Liver (tissue), 9 donors: ENCODE measurements around the gene ZNF346. TPM values are rescaled to one million over a fixed set of nuclear protein-coding genes. Genes with fewer than 3 reads are reported as not detected.

ENCODE experiments used
- DNase-seq: peaks from one replicate; pipeline ENCODE4 v3.0.0-alpha.2; 2017; ENCODE audit warnings: low spot score
- H3K27ac ChIP-seq, 2 donors: one replicate each; pipeline ENCODE4 v1.7.0; 2013; ENCODE audit warnings: inconsistent platforms in 2 of 2, low read length in 2 of 2, control low read depth in 1 of 2, low read depth in 1 of 2, mild to moderate bottlenecking in 1 of 2
- H3K27me3 ChIP-seq, 4 donors: one replicate each; pipeline versions ENCODE4 v1.6.1 to v1.7.0; 2013; ENCODE audit warnings: low read length in 3 of 4, inconsistent platforms in 1 of 4, mild to moderate bottlenecking in 1 of 4, moderate library complexity in 1 of 4; ENCODE audit not compliant: control insufficient read depth in 4 of 4, insufficient read depth in 4 of 4
- H3K36me3 ChIP-seq, 4 donors: one replicate each; pipeline versions ENCODE4 v1.6.1 to v1.7.0; 2013; ENCODE audit warnings: low read length in 3 of 4, mild to moderate bottlenecking in 3 of 4, low read depth in 1 of 4, moderate library complexity in 1 of 4; ENCODE audit not compliant: control insufficient read depth in 4 of 4, insufficient read depth in 3 of 4
- H3K4me1 ChIP-seq, 4 donors: one replicate each; pipeline versions ENCODE4 v1.6.1 to v1.7.0; 2013; ENCODE audit warnings: low read length in 3 of 4, mild to moderate bottlenecking in 3 of 4, moderate library complexity in 1 of 4; ENCODE audit not compliant: control insufficient read depth in 4 of 4, insufficient read depth in 4 of 4
- H3K4me3 ChIP-seq, 3 donors: one replicate each; pipeline versions ENCODE4 v1.6.1 to v1.7.0; 2013; ENCODE audit warnings: low read length in 3 of 3, control low read depth in 1 of 3, low read depth in 1 of 3, mild to moderate bottlenecking in 1 of 3
- H3K9ac ChIP-seq, 2 donors: one replicate each; pipeline ENCODE4 v1.7.0; 2013; ENCODE audit warnings: low read length in 2 of 2, mild to moderate bottlenecking in 2 of 2, moderate library complexity in 2 of 2, control low read depth in 1 of 2, low read depth in 1 of 2
- H3K9me3 ChIP-seq, 4 donors: one replicate each; pipeline versions ENCODE4 v1.6.1 to v1.7.0; 2013; ENCODE audit warnings: low read length in 3 of 4; ENCODE audit not compliant: control insufficient read depth in 4 of 4
- EGR1 ChIP-seq, 2 donors: IDR thresholded peaks; 2 replicates each; pipeline ENCODE4 v1.6.1; 2016 to 2018; ENCODE audit warnings: antibody characterized with exemption in 2 of 2, low read depth in 2 of 2
- FOXA1 ChIP-seq: IDR thresholded peaks from 2 replicates; pipeline ENCODE4 v1.6.1; 2016; ENCODE audit warnings: antibody characterized with exemption
- GABPA ChIP-seq, 2 donors: IDR thresholded peaks in 1 of 2; conservative IDR thresholded peaks in 1 of 2; 2 replicates each; pipeline ENCODE4 v1.6.1; 2016; ENCODE audit warnings: antibody characterized with exemption in 2 of 2, mild to moderate bottlenecking in 1 of 2, moderate library complexity in 1 of 2
- HNF4A ChIP-seq, 2 donors: conservative IDR thresholded peaks; 2 replicates each; pipeline ENCODE4 v1.6.1; 2016; ENCODE audit warnings: antibody characterized with exemption in 2 of 2, mild to moderate bottlenecking in 2 of 2
- JUND ChIP-seq, 2 donors: IDR thresholded peaks; 2 replicates each; pipeline ENCODE4 v1.6.1; 2016; ENCODE audit warnings: antibody characterized with exemption in 2 of 2
- NR2F2 ChIP-seq: IDR thresholded peaks from 2 replicates; pipeline ENCODE4 v1.6.1; 2016; ENCODE audit warnings: antibody characterized with exemption
- RAD21 ChIP-seq, 2 donors: IDR thresholded peaks; 2 replicates each; pipeline ENCODE4 v1.6.1; 2016; ENCODE audit warnings: antibody characterized with exemption in 2 of 2, mild to moderate bottlenecking in 2 of 2
- RXRA ChIP-seq, 2 donors: IDR thresholded peaks; 2 replicates each; pipeline ENCODE4 v1.6.1; 2017 to 2018; ENCODE audit warnings: antibody characterized with exemption in 2 of 2, mild to moderate bottlenecking in 1 of 2
- SP1 ChIP-seq: IDR thresholded peaks from 2 replicates; pipeline ENCODE4 v1.6.1; 2018; ENCODE audit warnings: antibody characterized with exemption, mild to moderate bottlenecking
- YY1 ChIP-seq: IDR thresholded peaks from 2 replicates; pipeline ENCODE4 v1.6.1; 2016; ENCODE audit warnings: antibody characterized with exemption, mild to moderate bottlenecking
- WGBS: extraction: QIAGEN DNeasy Blood & Tissue Kit; methylation state at CpG from one replicate; pipeline ENCODE4 v1.1.7; 2013; 5-methylcytosine and 5-hydroxymethylcytosine counted together
- polyA plus RNA-seq, 2 donors: library from polyadenylated mRNA; stranded (reverse) in 1 of 2; unstranded in 1 of 2; fragments of 200-250 nt in 1 of 2; fragments of >200 nt in 1 of 2; fragmentation: Nextera tagmentation in 1 of 2; extraction: Ambion mirVana in 1 of 2; gene quantifications; one replicate each; pipeline versions ENCODE4 v1.2.1 to v1.2.3, GENCODE V29; 2013 to 2015
- total RNA-seq, 2 donors: library from RNA; depleted of rRNA; stranded (reverse); fragments of >200 nt; gene quantifications; one replicate each; pipeline ENCODE4 v1.2.3, GENCODE V29; 2014
- TF ChIP-seq, protein P1 (sequence below): IDR thresholded peaks from 2 replicates; pipeline ENCODE4 v1.6.1; 2016; ENCODE audit warnings: antibody characterized with exemption, mild to moderate bottlenecking
- TF ChIP-seq, protein P2 (sequence below): IDR thresholded peaks from 2 replicates; pipeline ENCODE4 v1.6.1; 2016; ENCODE audit warnings: antibody characterized with exemption
- donor health status: healthy.
- donor health status: healthy.
- donor health status: healthy.
- donor health status: healthy.
- donor health status: healthy.

Gene ZNF346
- total and polyA plus RNA-seq, 4 donors = 3.7 to 11.0 (median 6.4) TPM

DNA sequence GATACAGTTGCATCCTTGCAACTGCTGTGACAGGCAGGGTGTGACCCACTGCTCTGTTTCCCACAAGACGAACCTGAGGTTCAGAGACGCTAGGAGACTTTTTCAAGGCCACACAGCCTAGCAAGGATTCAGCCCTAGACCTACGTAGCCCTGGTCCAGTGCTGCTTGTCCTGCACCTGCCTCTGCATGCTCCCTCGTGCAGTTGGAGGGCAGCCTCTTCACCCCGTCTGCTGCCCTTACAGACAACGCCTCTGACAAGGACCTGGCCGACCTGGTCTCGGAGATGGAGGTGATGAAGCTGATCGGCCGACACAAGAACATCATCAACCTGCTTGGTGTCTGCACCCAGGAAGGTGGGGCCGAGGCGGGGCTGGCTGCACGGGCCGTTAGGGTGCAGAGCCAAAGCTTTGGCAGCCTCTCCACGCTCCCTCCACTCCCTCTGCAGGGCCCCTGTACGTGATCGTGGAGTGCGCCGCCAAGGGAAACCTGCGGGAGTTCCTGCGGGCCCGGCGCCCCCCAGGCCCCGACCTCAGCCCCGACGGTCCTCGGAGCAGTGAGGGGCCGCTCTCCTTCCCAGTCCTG is 72.7 kb downstream of the ZNF346 start:
- WGBS = 68% methylated on average over 28 of the region's 28 CpGs
- peaks cover 3 to 17% (median 8%) of the 10 kb centered on the region in 4 donors for H3K36me3 ChIP-seq
- DNase-seq = no peak

DNA sequence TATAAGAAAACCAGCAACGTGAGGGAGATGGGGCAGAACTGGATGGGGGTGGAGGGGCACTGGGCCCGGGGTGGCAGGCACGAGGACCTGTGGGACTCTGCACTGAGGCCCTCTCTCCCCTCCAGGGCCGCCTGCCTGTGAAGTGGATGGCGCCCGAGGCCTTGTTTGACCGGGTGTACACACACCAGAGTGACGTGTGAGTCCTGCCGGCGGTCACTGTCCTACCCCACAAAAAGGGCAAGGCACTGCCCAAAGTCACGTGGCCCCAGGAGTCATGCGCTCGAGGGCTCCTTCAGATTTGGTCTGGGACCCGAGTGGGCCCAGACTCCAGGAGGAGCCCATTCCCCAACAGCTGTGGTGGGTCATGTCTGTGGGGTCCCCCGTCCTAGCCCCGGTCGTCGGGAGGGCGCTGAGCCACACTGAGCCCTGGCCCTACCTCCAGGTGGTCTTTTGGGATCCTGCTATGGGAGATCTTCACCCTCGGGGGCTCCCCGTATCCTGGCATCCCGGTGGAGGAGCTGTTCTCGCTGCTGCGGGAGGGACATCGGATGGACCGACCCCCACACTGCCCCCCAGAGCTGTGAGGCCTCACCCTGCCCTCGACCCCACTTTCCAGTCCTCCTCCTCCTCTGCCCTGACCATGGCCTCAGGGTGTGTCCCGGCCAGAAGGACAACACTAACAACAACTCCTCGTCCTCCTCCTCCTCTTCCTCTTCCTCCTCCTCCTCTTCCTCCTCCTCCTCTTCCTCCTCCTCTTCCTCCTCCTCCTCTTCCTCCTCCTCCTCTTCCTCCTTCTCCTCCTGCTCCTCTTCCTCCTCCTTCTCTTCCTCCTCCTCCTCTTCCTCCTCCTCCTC is 73.9 kb downstream of the ZNF346 start:
- TF ChIP-seq HNF4A (conservative IDR thresholded peaks at IDR 0.05) = peak; percentile 13 to 36
- peak; percentile 59 to 62 for TF ChIP-seq RXRA (IDR thresholded peaks at IDR 0.05)
- TF ChIP-seq, protein P1, sequence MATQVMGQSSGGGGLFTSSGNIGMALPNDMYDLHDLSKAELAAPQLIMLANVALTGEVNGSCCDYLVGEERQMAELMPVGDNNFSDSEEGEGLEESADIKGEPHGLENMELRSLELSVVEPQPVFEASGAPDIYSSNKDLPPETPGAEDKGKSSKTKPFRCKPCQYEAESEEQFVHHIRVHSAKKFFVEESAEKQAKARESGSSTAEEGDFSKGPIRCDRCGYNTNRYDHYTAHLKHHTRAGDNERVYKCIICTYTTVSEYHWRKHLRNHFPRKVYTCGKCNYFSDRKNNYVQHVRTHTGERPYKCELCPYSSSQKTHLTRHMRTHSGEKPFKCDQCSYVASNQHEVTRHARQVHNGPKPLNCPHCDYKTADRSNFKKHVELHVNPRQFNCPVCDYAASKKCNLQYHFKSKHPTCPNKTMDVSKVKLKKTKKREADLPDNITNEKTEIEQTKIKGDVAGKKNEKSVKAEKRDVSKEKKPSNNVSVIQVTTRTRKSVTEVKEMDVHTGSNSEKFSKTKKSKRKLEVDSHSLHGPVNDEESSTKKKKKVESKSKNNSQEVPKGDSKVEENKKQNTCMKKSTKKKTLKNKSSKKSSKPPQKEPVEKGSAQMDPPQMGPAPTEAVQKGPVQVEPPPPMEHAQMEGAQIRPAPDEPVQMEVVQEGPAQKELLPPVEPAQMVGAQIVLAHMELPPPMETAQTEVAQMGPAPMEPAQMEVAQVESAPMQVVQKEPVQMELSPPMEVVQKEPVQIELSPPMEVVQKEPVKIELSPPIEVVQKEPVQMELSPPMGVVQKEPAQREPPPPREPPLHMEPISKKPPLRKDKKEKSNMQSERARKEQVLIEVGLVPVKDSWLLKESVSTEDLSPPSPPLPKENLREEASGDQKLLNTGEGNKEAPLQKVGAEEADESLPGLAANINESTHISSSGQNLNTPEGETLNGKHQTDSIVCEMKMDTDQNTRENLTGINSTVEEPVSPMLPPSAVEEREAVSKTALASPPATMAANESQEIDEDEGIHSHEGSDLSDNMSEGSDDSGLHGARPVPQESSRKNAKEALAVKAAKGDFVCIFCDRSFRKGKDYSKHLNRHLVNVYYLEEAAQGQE = no peak
- Histone ChIP-seq H3K9me3 (no peaks in the 10 kb centered on the region), H3K36me3 (peaks cover 3 to 9% (median 5%) of the 10 kb centered on the region in 4 donors), H3K27me3 (no peaks in the 10 kb centered on the region), H3K27ac (peak overlapping the region; percentile 41 to 52), H3K4me3 (no peak overlapping the region), H3K4me1 (peaks cover 11 to 48% (median 34%) of the 10 kb centered on the region in 4 donors), H3K9ac (no peak overlapping the region)
- WGBS = 63% methylated on average over 29 of the region's 29 CpGs
- DNase-seq = no peak

More for the DNA sequence above, 72.7 kb downstream of the ZNF346 start:
- H3K4me1 ChIP-seq = peaks cover 11 to 56% (median 41%) of the 10 kb centered on the region in 4 donors
- H3K27ac ChIP-seq = peak overlapping the region; percentile 3 to 52
- H3K27me3 ChIP-seq = no peaks in the 10 kb centered on the region
- H3K4me3 ChIP-seq = no peak overlapping the region
- no peaks in the 10 kb centered on the region for H3K9me3 ChIP-seq
- TF ChIP-seq EGR1 (IDR thresholded peaks at IDR 0.05; ENCODE audit: low read depth in 2 of 2) = no peak
- TF ChIP-seq GABPA (IDR thresholded peaks at IDR 0.05 in 1 of 2, conservative IDR thresholded peaks at IDR 0.05 in 1 of 2) = no peak
- no peak for TF ChIP-seq SP1
- TF ChIP-seq YY1 = no peak
- TF ChIP-seq FOXA1 = no peak
- TF ChIP-seq, protein P2, sequence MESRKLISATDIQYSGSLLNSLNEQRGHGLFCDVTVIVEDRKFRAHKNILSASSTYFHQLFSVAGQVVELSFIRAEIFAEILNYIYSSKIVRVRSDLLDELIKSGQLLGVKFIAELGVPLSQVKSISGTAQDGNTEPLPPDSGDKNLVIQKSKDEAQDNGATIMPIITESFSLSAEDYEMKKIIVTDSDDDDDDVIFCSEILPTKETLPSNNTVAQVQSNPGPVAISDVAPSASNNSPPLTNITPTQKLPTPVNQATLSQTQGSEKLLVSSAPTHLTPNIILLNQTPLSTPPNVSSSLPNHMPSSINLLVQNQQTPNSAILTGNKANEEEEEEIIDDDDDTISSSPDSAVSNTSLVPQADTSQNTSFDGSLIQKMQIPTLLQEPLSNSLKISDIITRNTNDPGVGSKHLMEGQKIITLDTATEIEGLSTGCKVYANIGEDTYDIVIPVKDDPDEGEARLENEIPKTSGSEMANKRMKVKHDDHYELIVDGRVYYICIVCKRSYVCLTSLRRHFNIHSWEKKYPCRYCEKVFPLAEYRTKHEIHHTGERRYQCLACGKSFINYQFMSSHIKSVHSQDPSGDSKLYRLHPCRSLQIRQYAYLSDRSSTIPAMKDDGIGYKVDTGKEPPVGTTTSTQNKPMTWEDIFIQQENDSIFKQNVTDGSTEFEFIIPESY = no peak
- no peak for TF ChIP-seq NR2F2
- TF ChIP-seq RAD21 (IDR thresholded peaks at IDR 0.05) = no peak
- TF ChIP-seq, protein P1 = no peak
- TF ChIP-seq HNF4A (conservative IDR thresholded peaks at IDR 0.05) = no peak
- no peak for TF ChIP-seq JUND (IDR thresholded peaks at IDR 0.05)
- no peak for TF ChIP-seq RXRA (IDR thresholded peaks at IDR 0.05)
- no peak overlapping the region for H3K9ac ChIP-seq
